Measurements from ENCODE around the gene FKBP4.

FKBP4 gene

DNA sequence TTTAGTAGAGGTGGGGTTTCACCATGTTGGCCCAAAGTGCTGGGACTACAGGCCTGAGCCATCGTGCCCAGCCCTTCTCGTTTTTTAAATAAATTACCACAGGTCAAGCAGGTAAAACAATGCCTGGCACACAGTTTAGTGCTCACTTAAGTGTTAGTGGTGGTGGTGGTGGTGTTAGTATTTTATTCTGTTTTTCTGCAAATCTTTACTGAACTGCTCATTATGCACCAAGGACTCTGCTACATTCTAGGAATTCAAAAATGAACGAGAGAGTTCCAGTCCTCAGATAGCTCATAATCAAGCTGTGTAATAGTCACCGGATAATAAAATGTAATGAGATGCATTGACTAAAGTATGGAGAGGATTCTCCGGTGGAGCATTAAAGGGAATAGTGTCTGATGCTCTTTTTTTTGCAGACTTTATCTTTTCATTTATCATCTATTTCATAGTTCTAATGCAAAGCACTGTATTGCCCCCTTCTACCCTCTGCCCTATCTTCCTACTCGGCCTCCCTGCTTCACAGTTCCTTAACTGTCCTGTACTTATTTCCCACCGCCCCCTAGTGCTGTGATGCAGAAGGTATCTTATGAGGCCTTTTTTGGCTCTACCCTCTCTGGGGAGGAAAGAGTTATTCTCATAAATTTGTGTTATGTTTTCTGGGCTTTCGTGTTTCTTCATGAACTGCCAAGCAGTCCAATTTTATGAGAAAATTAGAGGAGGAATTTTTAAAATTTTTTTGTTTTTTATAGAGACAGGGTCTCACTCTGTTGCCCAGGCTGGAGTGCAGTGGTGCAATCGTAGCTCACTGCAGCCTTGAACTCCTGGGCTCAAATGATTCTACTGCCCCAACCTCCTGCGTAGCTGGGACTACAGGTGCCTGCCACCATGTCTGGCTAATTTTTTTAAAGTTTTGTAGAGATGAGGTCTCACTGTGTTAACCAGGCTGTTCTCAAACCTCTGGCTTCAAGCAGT, 18.7 kb downstream of the FKBP4 start:
- DNase-seq = peak; percentile 60

- no peak for DNase-seq
Observed at GRCh38 chr12:2819810-2820209, 25.0 kb downstream of the FKBP4 start.

GRCh38 chr12:2820432-2820831, 25.7 kb downstream of the FKBP4 start:
- no peak for DNase-seq

DNA sequence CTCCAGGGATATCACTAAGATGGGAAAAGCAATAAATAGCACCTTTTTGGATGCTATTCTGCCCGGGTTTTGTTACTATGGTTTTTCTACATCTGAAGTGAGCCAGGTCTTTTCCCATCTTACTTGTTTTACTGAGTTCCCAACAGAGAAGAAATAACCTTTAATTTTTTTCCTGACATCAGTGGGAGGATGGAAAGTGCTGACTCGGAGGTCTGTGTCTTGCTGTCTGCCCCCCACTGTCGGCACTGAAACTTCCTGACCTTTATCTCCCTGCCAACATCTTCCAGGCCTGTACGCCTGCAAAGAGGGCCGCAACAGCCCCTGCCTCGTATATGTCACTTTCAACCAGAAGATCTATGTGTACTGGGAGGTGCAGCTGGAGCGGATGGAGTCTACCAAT, 28.7 kb downstream of the FKBP4 start:
- no peak for DNase-seq

GRCh38 chr12:2824541-2824940, 29.8 kb downstream of the FKBP4 start:
- DNase-seq = no peak

GRCh38 chr12:2825132-2825531, 30.4 kb downstream of the FKBP4 start:
- no peak for DNase-seq

- DNase-seq = no peak
Observed at GRCh38 chr12:2826036-2826435, 31.3 kb downstream of the FKBP4 start.

DNA sequence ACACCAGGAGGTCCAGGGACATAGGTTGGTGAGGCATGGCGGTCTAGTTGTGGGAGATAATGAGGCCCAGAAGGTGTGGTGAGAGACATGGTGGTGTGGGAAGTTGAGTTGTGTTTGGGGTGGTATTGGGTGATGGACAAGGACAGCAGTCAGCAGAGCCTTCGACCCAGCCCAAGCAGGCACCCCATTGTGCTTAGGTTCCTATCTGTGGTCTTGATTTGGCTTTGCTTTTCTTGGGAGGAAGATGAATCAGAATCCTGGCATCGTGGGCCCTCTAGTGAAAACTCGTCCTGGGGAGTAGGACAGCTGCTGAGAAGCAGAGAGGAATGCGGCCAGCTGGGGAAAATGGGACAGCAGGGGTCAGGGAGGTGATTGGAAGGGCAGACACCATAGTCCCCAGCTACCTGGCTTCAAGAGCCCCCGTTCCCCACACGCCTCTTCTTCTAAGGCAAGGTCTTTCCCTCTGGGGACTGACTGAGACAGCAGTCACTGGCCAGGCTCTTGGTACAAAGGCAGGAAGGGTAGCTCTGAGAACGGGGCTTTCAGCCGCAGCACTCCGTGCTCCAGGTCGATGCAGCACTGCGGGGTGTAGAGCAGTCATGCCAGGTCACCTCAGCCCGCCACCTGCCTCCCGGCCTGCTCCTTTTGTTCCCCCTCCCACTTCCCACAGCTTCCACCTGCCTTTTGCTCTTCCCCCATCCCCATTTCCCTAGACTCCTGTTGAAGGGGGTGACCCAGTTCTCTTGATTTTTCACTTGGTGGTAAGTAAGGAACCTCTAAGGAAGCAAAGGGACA, 32.1 kb downstream of the FKBP4 start:
- no peak for DNase-seq

DNA sequence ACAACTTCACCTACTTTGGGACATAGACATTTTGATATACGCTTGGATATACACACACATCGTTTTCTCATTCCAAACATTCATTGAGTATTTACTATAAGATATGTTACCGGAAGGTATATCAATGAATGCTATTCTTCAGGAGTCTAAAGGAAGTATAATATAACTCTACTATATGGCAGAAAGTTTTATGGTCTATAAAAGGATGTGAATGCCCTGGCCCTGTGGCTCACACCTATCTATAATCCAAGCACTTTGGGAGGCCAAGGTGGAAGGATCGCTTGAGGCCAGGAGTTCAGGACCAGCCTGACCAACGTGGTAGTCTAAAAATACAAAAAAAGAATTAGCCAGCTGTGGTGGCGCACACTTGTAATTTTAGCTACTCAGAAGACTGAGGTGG, 34.5 kb downstream of the FKBP4 start:
- no peak for DNase-seq

- DNase-seq = no peak
Observed at GRCh38 chr12:2832550-2833127, 37.9 kb downstream of the FKBP4 start.

- no peak for DNase-seq
Observed at GRCh38 chr12:2833327-2833726, 38.6 kb downstream of the FKBP4 start.

GRCh38 chr12:2833810-2834209, 39.0 kb downstream of the FKBP4 start:
- DNase-seq = no peak

GRCh38 chr12:2834581-2835491, 40.1 kb downstream of the FKBP4 start, which contains the start of gene NRIP2:
Gene NRIP2 (minus strand): TSS chr12:2835035. CDS start chr12:2834983, 52 bp downstream.
- no peak for DNase-seq

GRCh38 chr12:2835691-2836403, 41.1 kb downstream of the FKBP4 start:
- DNase-seq = no peak

- no peak for DNase-seq
Observed at GRCh38 chr12:2836574-2836973, 41.8 kb downstream of the FKBP4 start.

- DNase-seq = no peak
Observed at GRCh38 chr12:2841056-2841650, 46.4 kb downstream of the FKBP4 start.

- no peak for DNase-seq
Observed at GRCh38 chr12:2842948-2843347, 48.2 kb downstream of the FKBP4 start.

GRCh38 chr12:2844786-2845185, 50.0 kb downstream of the FKBP4 start:
- DNase-seq = no peak

DNA sequence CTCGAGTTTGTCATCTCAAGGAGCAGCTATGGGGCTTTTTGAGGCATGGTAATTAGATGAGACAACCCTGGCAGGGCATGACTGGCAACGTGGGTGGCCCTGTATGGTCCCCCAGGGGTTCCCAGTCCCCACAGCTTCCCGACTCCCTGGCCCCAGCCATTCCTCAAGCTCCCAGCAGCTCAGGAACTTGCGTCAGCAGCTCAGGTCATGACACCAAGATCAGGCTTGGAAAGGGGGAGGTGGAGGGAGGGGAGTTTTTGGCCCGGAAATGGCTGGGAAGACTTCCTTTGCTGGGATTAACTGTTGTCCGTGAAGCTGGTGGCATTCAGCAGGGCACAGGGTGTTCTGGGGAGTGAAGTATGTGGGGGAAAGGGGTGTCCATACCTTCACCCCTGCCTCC, 50.5 kb downstream of the FKBP4 start:
- no peak for DNase-seq

GRCh38 chr12:2851931-2852330, 57.2 kb downstream of the FKBP4 start:
- no peak for DNase-seq

DNA sequence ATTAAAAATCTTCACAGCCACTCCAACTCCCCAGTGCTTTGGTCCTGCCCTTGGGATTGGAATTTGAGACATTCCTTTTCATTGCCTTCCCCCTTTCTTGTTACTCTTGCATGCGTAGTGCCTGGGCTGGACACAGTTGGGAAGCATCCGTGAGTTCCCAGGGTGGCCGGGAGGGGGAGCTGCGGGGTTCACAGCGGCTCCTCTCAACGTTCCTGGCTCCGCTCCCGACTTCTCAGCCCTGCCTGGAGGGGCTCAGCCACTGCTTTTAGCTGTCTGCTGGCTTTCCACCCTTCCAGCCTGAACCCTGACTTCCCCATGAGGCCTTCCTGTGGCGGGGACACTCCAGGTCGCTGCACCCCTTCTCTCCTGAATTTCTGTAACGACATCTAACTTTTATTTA, 58.9 kb downstream of the FKBP4 start:
- DNase-seq = peak; percentile 53

All from stimulated activated CD4-positive, alpha-beta T cell treated with anti-CD3 and anti-CD28 coated beads, Interleukin-4, amount 100 ng/mL, for 24 hours (primary cell).